B cell (primary cell): ENCODE measurements around the gene WNT1.

ENCODE experiments used
- CTCF ChIP-seq: fragments of 200-600 bp; IDR thresholded peaks from one replicate; pipeline ENCODE4 v1.8.0; 2022; ENCODE audit warnings: antibody characterized with exemption, mild to moderate bottlenecking
- EZH2 ChIP-seq: IDR thresholded peaks from 2 replicates; pipeline ENCODE4 v1.6.1; 2012; ENCODE audit warnings: borderline replicate concordance, low read depth, mild to moderate bottlenecking, moderate library complexity, low read length; ENCODE audit not compliant: insufficient read depth, poor library complexity, severe bottlenecking

GRCh38 chr12:49012739-49013138, 34.6 kb downstream of the WNT1 start:
- TF ChIP-seq CTCF = no peak
- TF ChIP-seq EZH2 = no peak
